Naive thymus-derived CD8-positive, alpha-beta T cell (primary cell): Measurements from ENCODE around the gene IFT25. TPM values are rescaled to one million over a fixed set of nuclear protein-coding genes. Genes with fewer than 3 reads are reported as not detected.

ENCODE experiments used
- ATAC-seq, 2 donors: fragments of 150-1000 bp; cut with Tn5 transposase in 1 of 2; sonication (Bioruptor Pico), chemical (Tn5 transposase) in 1 of 2; 1 replicate in 1 of 2; 2 replicates in 1 of 2; pipeline ENCODE4 v1.10.0; 2021; ENCODE audit warnings: mild to moderate bottlenecking in 2 of 2, moderate library complexity in 2 of 2
- POLR2A ChIA-PET: fragments of 350-600 bp; sonication (Branson Sonifier 250); formaldehyde crosslinking; loops from one replicate; lab custom pipeline; 2021; ENCODE audit warnings: antibody characterized with exemption; lab: Charles Lee
- DNase-seq, 10 donors: peaks; one replicate each; pipeline versions ENCODE4 v3.0.0 to v3.0.0-alpha.2; 2020 to 2022
- H3K27ac Mint-ChIP-seq, 10 donors: one replicate each; pipeline ENCODE4 v1.8.0; 2020 to 2022; ENCODE audit warnings: mild to moderate bottlenecking in 10 of 10, mixed read lengths in 10 of 10, moderate library complexity in 4 of 10, inconsistent platforms in 1 of 10
- H3K27me3 Mint-ChIP-seq, 5 donors: one replicate each; pipeline ENCODE4 v1.8.0; 2021 to 2022; ENCODE audit warnings: mixed read lengths in 5 of 5
- H3K36me3 Mint-ChIP-seq, 3 donors: one replicate each; pipeline ENCODE4 v1.8.0; 2020 to 2022; ENCODE audit warnings: mixed read lengths in 3 of 3, mild to moderate bottlenecking in 2 of 3, inconsistent platforms in 1 of 3
- H3K4me1 Mint-ChIP-seq, 4 donors: one replicate each; pipeline ENCODE4 v1.8.0; 2021 to 2022; ENCODE audit warnings: mixed read lengths in 4 of 4
- H3K4me3 Mint-ChIP-seq, 10 donors: one replicate each; pipeline ENCODE4 v1.8.0; 2020 to 2022; ENCODE audit warnings: mild to moderate bottlenecking in 10 of 10, mixed read lengths in 10 of 10, moderate library complexity in 6 of 10, inconsistent platforms in 1 of 10
- H3K9me3 Mint-ChIP-seq, 9 donors: one replicate each; pipeline ENCODE4 v1.8.0; 2020 to 2022; ENCODE audit warnings: mixed read lengths in 9 of 9, mild to moderate bottlenecking in 3 of 9, inconsistent platforms in 1 of 9, moderate library complexity in 1 of 9
- polyA plus RNA-seq, 3 donors: library from polyadenylated mRNA; unstranded; fragments of 300-500 nt; fragmentation: Illumina TruSeq; gene quantifications; one replicate each; pipeline ENCODE4 v1.2.3, GENCODE V29; 2021
- total RNA-seq, 8 experiments: library from RNA in 2 of 8; stranded (reverse) in 2 of 8; gene quantifications; one replicate each; pipeline ENCODE4 v1.2.3 and lab custom pipeline; 2021 to 2026

The IFT25 gene
- total and polyA plus RNA-seq, 5 experiments from 2014 or later: 34.9 to 53.7 (median 46.8) TPM

DNA sequence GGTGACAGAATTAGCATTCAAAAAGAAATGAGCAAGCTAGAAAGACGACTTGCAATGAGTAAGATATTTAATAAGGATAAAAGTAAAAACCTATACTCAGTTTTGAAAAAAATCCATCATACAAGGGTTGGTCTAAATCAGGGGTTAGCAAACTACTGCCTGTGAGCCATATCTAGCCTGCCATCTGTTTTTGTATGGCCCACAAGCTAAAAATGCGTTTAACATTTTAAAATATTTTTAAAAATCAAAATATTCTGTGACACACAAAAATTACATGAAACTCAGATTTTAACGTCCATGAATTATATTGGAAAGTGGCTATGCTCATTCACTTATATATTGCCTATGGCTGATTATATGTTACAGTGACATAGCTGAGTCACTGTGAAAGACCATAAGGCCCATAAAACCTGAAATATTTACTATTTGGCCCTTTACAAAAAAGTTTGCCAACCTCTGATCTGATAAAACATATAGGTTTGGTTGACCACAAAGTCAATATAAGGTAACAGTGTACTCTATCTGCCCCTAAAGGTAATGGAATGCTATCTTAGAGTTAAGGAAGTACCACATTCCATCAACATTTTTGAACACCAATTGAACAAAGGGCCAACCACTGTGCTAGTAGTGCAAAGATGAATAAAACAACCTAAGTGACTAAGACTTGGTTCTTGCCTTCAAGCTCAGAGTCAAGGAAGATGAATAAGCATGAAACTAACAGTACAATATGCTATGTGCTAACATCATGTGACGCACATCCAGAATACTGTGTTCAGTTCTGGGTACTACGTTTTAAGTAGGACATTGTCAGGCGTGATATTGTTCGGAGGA, 3.2 kb downstream of the IFT25 start:
- no peak for ATAC-seq
- no peak for DNase-seq
- Mint-ChIP-seq H3K4me3 (peak overlapping the region in 4 of 10 donors; percentile 2 to 97 (median 28)), H3K27ac (peak overlapping the region in 1 of 10 donors; percentile 20), H3K27me3 (no peaks in the 10 kb centered on the region), H3K4me1 (peaks cover 32 to 57% (median 51%) of the 10 kb centered on the region in 4 donors), H3K9me3 (no peaks in the 10 kb centered on the region), H3K36me3 (peaks cover 0 to 27% (median 14%) of the 10 kb centered on the region in 3 donors)
- POLR2A ChIA-PET: interaction anchor here (0.6 kb wide), 1 partner anchor 293 kb away, joined by 3 read pairs; no protein-coding TSS in a partner anchor

DNA sequence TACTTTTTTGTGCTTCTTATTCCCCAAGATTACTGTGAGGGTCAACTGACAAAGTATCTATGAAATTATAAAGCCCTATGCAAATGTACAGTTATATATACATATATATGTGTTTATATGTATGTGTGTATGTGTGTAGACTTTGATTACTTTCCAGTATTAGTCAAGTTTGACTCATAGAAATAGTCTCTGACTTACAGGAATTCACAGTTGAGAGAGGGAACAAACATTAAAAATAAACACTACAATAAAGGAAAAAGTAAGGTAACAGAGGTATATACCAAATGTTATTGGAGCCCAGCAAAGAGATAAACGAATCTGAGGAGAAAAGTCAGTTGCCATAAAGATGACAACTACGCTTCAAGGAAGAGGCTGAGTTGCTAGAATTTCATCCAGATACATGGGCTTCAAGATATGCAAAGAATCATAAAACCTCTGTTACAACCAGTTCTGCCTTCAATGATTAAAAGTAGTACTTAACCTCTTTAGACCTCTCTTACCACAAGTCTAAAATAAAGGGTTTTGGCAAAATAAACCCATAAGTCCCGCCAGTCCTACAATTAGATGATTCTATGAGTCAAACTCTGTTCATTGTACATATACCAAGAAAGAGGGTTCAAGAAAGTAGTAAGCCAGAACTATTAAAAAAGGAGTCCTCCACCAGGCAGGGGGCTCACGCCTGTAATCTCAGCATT, 7.2 kb downstream of the IFT25 start:
- ATAC-seq (no peak), DNase-seq (no peak)
- Mint-ChIP-seq H3K27me3 (no peaks in the 10 kb centered on the region), H3K27ac (no peak overlapping the region), H3K4me3 (no peak overlapping the region), H3K4me1 (peaks cover 14 to 29% (median 22%) of the 10 kb centered on the region in 4 donors), H3K9me3 (peaks cover 0 to 1% (median 0%) of the 10 kb centered on the region in 9 donors), H3K36me3 (peaks cover 0 to 49% (median 36%) of the 10 kb centered on the region in 3 donors)
- POLR2A ChIA-PET: no interaction called here

DNA sequence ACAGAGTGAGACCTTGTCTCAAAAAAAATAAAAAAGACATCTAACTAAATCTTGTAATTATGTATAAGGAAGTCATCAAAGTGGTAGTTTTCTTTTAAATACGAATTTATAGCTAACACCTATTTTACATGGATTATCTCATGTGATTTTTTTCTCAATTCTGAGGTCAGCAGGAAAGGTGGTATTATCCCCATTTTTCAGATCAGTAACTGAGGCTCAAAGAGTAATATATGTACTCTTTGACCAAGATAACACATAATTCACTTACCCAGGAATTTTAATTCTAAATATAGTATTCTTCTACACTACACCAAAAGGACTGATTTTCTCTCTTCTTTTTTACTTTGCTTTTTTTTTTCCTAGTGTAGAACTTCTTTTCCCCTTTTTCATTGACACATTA, 9.1 kb downstream of the IFT25 start:
- peaks cover 0 to 58% (median 40%) of the 10 kb centered on the region in 3 donors for H3K36me3 Mint-ChIP-seq

DNA sequence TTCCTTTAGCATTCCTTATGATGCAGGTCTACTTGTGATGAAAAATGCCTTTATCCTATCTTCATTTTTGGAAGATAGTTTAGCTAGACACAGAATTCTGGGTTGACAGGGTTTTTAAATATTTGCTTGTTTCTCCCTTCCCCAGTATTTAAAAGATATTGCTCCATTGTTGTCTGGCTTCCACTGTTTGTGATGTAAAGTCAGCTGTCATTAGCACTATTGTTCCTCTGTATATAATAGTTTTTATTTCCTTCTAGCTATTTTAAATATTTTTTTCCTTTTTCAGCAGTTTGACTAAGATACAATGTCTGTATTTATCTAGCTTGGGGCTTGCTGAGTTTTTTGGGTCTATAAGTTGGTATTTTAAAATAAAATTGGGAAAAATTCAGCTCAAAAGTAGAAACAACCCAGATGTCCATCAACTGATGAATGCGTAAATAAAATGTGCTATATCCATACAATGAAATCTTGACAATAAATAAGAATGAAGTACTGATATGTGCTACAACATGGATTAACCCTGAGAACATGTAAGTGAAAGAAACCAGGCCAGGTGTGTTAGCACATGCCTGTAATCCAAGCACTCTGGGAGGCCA, 11.2 kb downstream of the IFT25 start:
- Mint-ChIP-seq H3K27ac (no peak overlapping the region), H3K4me1 (peaks cover 4 to 13% (median 5%) of the 10 kb centered on the region in 4 donors), H3K36me3 (peaks cover 0 to 65% (median 40%) of the 10 kb centered on the region in 3 donors), H3K4me3 (no peak overlapping the region), H3K9me3 (peaks cover 0 to 2% (median 0%) of the 10 kb centered on the region in 9 donors), H3K27me3 (no peaks in the 10 kb centered on the region)
- POLR2A ChIA-PET: no interaction called here
- no peak for DNase-seq
- no peak for ATAC-seq

More for the DNA sequence above, 9.1 kb downstream of the IFT25 start:
- Mint-ChIP-seq H3K27ac (no peak overlapping the region), H3K4me1 (peaks cover 5 to 17% (median 12%) of the 10 kb centered on the region in 4 donors), H3K27me3 (no peaks in the 10 kb centered on the region), H3K4me3 (no peak overlapping the region), H3K9me3 (peaks cover 0 to 2% (median 0%) of the 10 kb centered on the region in 9 donors)
- POLR2A ChIA-PET: interaction anchor here (1.4 kb wide), 1 partner anchor 10 kb away, joined by 4 read pairs; the partner anchor contains the start of genes IFT25 and LRRC42
- no peak for DNase-seq
- no peak for ATAC-seq

DNA sequence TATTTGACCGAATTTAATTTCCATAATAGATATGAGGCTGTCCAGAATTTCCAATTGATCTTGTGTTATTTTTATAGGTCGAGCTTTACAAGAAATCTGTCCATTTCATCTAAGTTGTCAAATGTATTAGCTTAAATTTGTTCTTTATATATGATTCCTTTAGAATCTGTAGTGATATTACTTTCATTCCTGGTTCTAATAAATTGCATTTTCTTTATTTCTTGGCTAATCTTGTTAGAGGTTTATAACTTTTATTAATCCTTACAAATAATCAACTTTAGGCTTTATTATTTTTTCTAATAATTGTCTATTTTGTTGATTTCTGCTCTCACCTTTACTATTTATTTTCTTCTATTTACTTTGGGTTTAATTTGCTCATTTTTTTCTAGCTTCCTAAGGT, 14.0 kb downstream of the IFT25 start:
- Mint-ChIP-seq H3K36me3 (peaks cover 0 to 63% (median 45%) of the 10 kb centered on the region in 3 donors), H3K4me3 (no peak overlapping the region), H3K4me1 (peaks cover 0 to 5% (median 2%) of the 10 kb centered on the region in 4 donors), H3K9me3 (peaks cover 0 to 2% (median 0%) of the 10 kb centered on the region in 9 donors), H3K27me3 (no peaks in the 10 kb centered on the region), H3K27ac (peak overlapping the region in 2 of 10 donors; percentile 24 to 49)
- POLR2A ChIA-PET: no interaction called here
- DNase-seq (no peak), ATAC-seq (no peak)

DNA sequence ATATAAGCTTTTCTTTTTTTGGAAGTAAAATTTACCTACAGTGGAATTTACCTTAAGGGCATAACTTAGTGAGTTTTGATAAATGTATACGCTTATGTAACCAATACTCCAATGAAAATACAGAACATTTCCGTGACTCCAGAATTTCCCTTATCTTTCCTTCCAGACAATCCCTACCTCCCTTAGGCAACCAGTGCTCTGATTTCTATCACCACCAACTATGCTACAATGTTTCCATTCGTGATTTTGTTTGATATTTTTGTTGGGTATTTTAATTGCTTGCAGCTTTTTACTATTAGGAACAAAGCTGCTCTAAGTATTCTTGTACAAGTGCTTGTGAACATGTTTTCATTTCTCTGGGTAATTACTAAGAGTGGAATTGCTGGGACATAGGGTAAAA, 14.6 kb downstream of the IFT25 start:
- DNase-seq (no peak), ATAC-seq (no peak)
- Mint-ChIP-seq H3K27ac (peak overlapping the region in 1 of 10 donors; percentile 49), H3K4me1 (peaks cover 0 to 5% (median 1%) of the 10 kb centered on the region in 4 donors), H3K27me3 (no peaks in the 10 kb centered on the region), H3K36me3 (peaks cover 0 to 59% (median 41%) of the 10 kb centered on the region in 3 donors), H3K9me3 (peaks cover 0 to 2% (median 0%) of the 10 kb centered on the region in 9 donors), H3K4me3 (no peak overlapping the region)
- POLR2A ChIA-PET: no interaction called here

DNA sequence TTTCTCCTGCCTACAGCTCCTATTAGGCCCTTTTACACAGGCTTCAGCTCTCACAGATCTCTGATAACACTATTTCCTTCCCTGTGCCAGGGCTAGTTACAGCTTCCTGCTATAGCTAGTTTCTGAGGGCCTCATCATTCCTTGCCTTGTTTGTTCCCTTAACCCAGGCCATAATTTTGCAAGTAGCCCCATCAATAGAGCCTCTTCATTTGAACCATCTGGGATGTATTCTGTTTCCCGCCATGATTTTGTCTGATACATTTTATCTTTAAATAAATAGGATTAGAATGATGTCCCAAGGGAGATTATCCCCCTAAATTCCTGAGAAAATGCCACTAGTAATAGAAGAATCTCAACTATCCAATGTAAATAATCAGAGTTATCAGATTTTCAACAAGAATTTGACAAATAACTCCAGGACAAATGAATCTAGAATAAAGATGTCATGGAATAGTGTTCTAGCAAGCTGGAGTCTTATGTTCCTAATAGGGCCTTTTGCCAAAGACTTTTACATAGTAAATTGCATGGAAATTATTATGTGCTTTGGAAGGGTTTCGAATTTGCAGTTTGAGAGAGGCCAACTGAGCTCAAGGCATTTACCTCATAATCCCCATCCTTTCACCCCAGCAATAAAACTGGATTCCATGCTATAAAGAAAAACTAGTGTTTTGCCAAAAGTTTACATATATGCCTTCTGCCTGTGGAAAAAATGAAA, 16.1 kb downstream of the IFT25 start:
- POLR2A ChIA-PET: no interaction called here
- no peaks in the 10 kb centered on the region for H3K27me3 Mint-ChIP-seq
- no peak overlapping the region for H3K4me3 Mint-ChIP-seq
- peaks cover 0 to 2% (median 0%) of the 10 kb centered on the region in 9 donors for H3K9me3 Mint-ChIP-seq
- H3K36me3 Mint-ChIP-seq: peaks cover 0 to 60% (median 32%) of the 10 kb centered on the region in 3 donors
- peak overlapping the region in 5 of 10 donors; percentile 9 to 73 (median 37) for H3K27ac Mint-ChIP-seq
- DNase-seq (no peak), ATAC-seq (no peak)
- peaks cover 0 to 5% (median 1%) of the 10 kb centered on the region in 4 donors for H3K4me1 Mint-ChIP-seq

DNA sequence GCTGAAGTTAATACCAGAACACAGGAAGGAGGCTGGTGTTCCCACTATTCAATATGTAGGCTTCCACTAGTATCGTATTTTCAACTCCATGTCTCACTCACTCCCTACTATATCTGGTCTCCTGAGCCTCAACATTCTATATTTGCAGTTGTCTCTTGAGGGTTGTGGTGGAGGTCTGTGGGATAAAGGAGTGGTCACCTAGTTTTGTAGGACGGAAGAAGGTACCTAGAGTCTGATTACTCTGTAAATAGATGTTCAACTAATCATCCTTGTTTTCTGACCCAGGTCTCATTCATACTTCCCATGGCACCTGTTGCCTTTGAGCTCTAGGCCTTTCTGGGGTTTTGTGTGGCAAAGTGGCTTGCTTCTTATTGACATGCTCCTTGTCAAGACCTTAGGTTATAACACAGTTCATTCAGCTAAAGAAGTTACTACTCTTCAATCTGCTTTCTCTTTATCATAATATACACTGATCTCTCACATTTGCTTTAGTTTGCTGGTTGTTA, 18.1 kb downstream of the IFT25 start:
- Mint-ChIP-seq H3K27me3 (no peaks in the 10 kb centered on the region), H3K4me1 (peaks cover 0 to 5% (median 1%) of the 10 kb centered on the region in 4 donors), H3K9me3 (no peaks in the 10 kb centered on the region), H3K27ac (peak overlapping the region in 1 of 10 donors; percentile 24), H3K4me3 (no peak overlapping the region), H3K36me3 (peaks cover 0 to 73% (median 29%) of the 10 kb centered on the region in 3 donors)
- POLR2A ChIA-PET: no interaction called here
- no peak for DNase-seq
- ATAC-seq: no peak

DNA sequence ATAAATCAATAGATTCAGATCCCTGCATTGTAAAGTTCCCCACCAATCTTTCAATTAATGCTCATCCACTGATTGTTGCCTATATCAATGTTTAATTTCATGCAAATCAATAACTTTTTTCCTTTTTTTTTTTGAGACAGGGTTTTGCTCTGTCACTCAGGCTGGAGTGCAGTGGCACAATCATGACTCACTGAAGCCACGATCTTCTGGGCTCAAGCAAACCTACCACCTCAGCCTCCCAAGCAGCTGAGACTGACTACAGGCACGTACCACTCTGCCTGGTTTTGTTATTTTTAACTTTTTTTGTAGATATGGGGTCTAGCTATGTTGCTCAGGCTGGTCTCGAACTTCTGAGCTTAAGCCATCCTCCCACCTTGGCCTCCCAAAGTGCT, 25.8 kb downstream of the IFT25 start:
- DNase-seq (no peak), ATAC-seq (no peak)
- POLR2A ChIA-PET: interaction anchor here (0.7 kb wide), 1 partner anchor 1128 kb away, joined by 4 read pairs; no protein-coding TSS in a partner anchor
- Mint-ChIP-seq H3K27me3 (no peaks in the 10 kb centered on the region), H3K27ac (peak overlapping the region in 9 of 10 donors; percentile 44 to 87 (median 66)), H3K9me3 (no peaks in the 10 kb centered on the region), H3K4me1 (peaks cover 8 to 31% (median 15%) of the 10 kb centered on the region in 4 donors), H3K36me3 (peaks cover 0 to 74% (median 8%) of the 10 kb centered on the region in 3 donors), H3K4me3 (no peak overlapping the region)

DNA sequence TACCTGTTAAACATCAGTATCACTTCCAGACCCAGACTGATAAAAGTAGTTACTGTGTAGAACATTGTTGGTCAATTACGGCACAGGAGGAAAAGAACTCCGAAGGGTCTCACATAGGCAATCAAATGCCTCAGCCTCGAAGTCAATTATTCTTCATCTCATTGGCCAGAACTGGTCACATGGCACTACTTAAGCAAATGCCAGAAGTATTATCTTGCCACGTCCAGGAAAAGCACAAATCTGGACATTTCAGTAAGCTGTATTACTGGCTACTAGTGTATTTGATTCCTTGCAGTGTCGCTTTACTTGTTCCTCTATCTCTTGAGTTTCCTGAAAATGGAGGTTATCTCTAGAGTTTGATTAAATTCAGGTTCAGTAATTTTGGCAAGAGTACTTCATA, 27.2 kb downstream of the IFT25 start:
- Mint-ChIP-seq H3K4me3 (no peak overlapping the region), H3K4me1 (peaks cover 8 to 31% (median 15%) of the 10 kb centered on the region in 4 donors), H3K9me3 (no peaks in the 10 kb centered on the region), H3K27me3 (no peaks in the 10 kb centered on the region), H3K36me3 (peaks cover 0 to 61% (median 6%) of the 10 kb centered on the region in 3 donors), H3K27ac (peak overlapping the region in 2 of 10 donors; percentile 41 to 61)
- no peak for ATAC-seq
- no peak for DNase-seq
- POLR2A ChIA-PET: no interaction called here

DNA sequence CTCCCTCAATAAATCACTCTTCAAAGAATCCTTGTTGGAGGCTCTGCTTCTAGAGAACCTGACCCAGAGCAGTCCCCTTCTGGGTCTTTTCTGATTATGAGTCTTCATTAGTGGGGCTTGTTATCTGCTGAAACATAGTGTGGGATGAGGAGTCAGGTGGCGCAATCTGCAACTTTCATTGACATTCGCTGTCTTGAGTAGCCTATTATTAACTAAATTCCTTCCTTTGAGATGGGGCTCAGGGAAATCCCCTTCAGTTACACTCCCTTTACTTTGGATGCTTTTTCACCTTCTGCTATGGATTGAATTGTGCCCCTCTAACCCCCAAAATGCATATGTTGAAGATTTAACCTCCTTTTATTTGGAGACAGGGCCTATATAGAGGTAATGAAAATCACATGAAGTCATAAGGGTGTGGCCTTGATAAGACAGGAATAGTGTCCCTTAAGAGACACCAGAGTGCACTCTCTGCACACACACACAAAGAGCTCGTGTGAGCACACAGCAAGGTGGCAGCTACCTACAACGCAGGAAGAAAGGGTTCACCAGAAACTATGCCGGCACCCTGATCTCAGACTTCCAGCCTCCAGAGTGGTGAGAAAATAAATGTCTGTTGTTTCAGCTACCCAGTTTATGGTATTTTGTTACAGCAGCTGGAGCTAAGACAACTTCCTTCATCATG, 32.0 kb downstream of the IFT25 start:
- POLR2A ChIA-PET: no interaction called here
- Mint-ChIP-seq H3K36me3 (peaks cover 0 to 38% (median 8%) of the 10 kb centered on the region in 3 donors), H3K4me1 (peaks cover 2 to 17% (median 10%) of the 10 kb centered on the region in 4 donors), H3K4me3 (no peak overlapping the region), H3K27ac (peak overlapping the region in 3 of 10 donors; percentile 17 to 79 (median 58)), H3K27me3 (no peaks in the 10 kb centered on the region), H3K9me3 (no peaks in the 10 kb centered on the region)
- DNase-seq (no peak), ATAC-seq (no peak)
